Activated CD8-positive, alpha-beta T cell treated with anti-CD3 and anti-CD28 coated beads for 36 hours (primary cell): ENCODE measurements around the gene ARPP21. TPM values are rescaled to one million over a fixed set of nuclear protein-coding genes. Genes with fewer than 3 reads are reported as not detected.

Experiments used
- ATAC-seq: fragments of 200-7000 bp; cut with Tn5 transposase; one replicate; pipeline ENCODE4 v1.10.0; 2021; ENCODE audit warnings: mild to moderate bottlenecking, moderate library complexity
- CTCF ChIA-PET: fragments of 350-600 bp; sonication (Branson Sonifier 250); formaldehyde crosslinking; loops from one replicate; lab custom pipeline; 2021; ENCODE audit warnings: antibody characterized with exemption; lab: Charles Lee
- POLR2A ChIA-PET: fragments of 350-600 bp; sonication (Branson Sonifier 250); formaldehyde crosslinking; loops from one replicate; lab custom pipeline; 2021; ENCODE audit warnings: antibody characterized with exemption; lab: Charles Lee
- DNase-seq: peaks from one replicate; pipeline ENCODE4 v3.0.0-alpha.2; 2020
- H3K27ac Mint-ChIP-seq: one replicate; pipeline ENCODE4 v1.8.0; 2021; ENCODE audit warnings: mild to moderate bottlenecking, mixed read lengths
- H3K27me3 Mint-ChIP-seq: one replicate; pipeline ENCODE4 v1.8.0; 2021; ENCODE audit warnings: mixed read lengths
- H3K36me3 Mint-ChIP-seq: one replicate; pipeline ENCODE4 v1.8.0; 2021; ENCODE audit warnings: low read depth, mixed read lengths
- H3K4me1 Mint-ChIP-seq: one replicate; pipeline ENCODE4 v1.8.0; 2021; ENCODE audit warnings: low read depth, mixed read lengths
- H3K4me3 Mint-ChIP-seq: one replicate; pipeline ENCODE4 v1.8.0; 2021; ENCODE audit warnings: mild to moderate bottlenecking, moderate library complexity, mixed read lengths
- H3K9me3 Mint-ChIP-seq: one replicate; pipeline ENCODE4 v1.8.0; 2021; ENCODE audit warnings: mixed read lengths
- intact Hi-C: fragments of 100-400 bp; cut with micrococcal nuclease; formaldehyde crosslinking; loops from one replicate; pipeline ENCODE4 v1.10.0; 2022
- total RNA-seq, 2 experiments: library from RNA; stranded (reverse); gene quantifications; one replicate each; pipeline ENCODE4 v1.2.3, GENCODE V29; 2021
- TF ChIP-seq, protein P1 (sequence below): fragments of 200-600 bp; IDR thresholded peaks from one replicate; pipeline ENCODE4 v1.8.0; 2022; ENCODE audit warnings: antibody characterized with exemption, mild to moderate bottlenecking

The ARPP21 gene
- total RNA-seq, 2 experiments from 2014 or later: not detected

DNA sequence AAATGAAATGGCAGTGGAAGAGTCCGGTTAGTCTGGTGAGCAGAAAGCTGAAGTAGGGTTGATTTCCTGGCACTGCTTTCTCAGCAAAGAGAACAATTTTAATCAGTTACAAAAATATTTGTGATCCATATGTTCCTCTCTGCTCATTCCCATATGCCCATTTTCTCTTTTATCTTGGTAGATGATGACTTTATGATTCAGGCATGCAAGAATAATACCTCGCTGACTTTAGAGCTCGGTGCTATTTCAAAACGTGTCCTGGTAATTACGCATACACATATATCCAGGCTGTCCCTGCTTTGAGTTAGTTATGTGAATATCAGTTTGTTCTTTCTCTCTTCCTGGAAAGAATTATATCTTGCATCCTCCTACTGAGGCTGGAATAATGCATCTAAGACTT is 38.5 kb downstream of the ARPP21 start:
- POLR2A ChIA-PET: no interaction called here
- no peaks in the 10 kb centered on the region for H3K9me3 Mint-ChIP-seq
- H3K4me1 Mint-ChIP-seq: no peaks in the 10 kb centered on the region
- H3K36me3 Mint-ChIP-seq: no peaks in the 10 kb centered on the region
- H3K27ac Mint-ChIP-seq: no peak overlapping the region
- intact Hi-C loops: no loop called here
- CTCF ChIA-PET: no interaction called here
- TF ChIP-seq, protein P1, sequence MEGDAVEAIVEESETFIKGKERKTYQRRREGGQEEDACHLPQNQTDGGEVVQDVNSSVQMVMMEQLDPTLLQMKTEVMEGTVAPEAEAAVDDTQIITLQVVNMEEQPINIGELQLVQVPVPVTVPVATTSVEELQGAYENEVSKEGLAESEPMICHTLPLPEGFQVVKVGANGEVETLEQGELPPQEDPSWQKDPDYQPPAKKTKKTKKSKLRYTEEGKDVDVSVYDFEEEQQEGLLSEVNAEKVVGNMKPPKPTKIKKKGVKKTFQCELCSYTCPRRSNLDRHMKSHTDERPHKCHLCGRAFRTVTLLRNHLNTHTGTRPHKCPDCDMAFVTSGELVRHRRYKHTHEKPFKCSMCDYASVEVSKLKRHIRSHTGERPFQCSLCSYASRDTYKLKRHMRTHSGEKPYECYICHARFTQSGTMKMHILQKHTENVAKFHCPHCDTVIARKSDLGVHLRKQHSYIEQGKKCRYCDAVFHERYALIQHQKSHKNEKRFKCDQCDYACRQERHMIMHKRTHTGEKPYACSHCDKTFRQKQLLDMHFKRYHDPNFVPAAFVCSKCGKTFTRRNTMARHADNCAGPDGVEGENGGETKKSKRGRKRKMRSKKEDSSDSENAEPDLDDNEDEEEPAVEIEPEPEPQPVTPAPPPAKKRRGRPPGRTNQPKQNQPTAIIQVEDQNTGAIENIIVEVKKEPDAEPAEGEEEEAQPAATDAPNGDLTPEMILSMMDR: no peak
- DNase-seq (no peak), ATAC-seq (no peak)
- H3K4me3 Mint-ChIP-seq: no peak overlapping the region
- no peaks in the 10 kb centered on the region for H3K27me3 Mint-ChIP-seq

DNA sequence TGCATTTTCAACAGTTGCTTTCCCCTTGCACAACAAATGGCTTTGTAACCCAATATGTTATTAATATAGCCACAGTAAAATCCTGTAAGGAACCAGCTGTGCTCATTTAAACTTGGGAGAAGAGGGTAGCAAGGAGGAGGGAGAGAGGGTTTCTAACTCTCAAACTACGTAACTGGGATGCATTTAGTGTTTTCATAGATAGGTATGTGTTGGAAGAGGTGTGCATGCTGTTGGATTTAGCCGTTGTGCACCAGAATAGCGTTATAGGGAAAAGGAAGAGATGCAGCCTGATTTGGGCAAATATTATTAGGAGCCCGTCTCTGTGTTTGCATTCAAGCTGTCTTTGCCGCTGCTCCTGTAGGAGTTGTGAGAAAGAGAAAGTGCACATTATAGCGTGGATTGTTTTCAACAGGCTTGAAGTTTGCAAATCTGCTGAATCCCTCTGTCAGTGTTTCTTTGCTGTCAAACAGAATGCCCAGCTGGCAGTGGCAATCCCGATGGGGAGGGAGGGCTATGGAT is 39.4 kb downstream of the ARPP21 start:
- no peak for DNase-seq
- H3K4me1 Mint-ChIP-seq: no peaks in the 10 kb centered on the region
- ChIA-PET CTCF (no interaction called here), POLR2A (no interaction called here)
- intact Hi-C loops: no loop called here
- H3K27me3 Mint-ChIP-seq: no peaks in the 10 kb centered on the region
- H3K27ac Mint-ChIP-seq: no peak overlapping the region
- TF ChIP-seq, protein P1: no peak
- H3K9me3 Mint-ChIP-seq: no peaks in the 10 kb centered on the region
- no peak overlapping the region for H3K4me3 Mint-ChIP-seq
- ATAC-seq: no peak
- no peaks in the 10 kb centered on the region for H3K36me3 Mint-ChIP-seq

DNA sequence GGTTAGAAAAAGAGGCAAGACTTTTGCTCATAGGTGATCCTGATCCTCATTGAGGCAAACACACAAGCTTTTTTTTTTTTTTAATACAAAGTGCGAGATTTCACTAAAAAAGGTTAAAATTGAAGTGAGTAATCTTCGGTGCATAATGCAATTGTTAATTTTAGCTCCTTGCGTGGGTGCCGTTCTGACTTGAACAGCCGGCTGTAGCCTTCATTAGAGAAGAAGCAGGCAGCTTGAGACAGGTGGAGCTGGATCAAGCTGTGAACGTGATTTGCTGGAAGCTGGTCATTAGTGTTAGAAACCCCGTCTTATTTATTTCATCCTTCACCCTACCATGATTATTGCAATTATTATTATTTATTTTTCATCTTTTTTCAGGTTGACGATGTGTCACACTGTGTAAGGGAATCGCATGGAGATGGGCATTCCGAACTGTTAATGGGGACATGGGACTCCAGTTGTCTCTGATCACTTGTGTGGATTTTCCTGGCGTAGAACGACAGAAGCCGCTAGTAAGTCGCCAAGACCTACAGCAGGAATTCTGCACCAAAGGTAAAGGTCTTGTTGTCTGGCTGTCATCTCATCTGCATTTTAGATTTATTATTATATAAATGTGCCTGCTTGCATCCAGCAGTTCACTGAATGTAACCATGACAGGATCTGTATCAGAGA is 40.2 kb downstream of the ARPP21 start:
- no peak overlapping the region for H3K27ac Mint-ChIP-seq
- H3K4me3 Mint-ChIP-seq: no peak overlapping the region
- ATAC-seq: no peak
- POLR2A ChIA-PET: no interaction called here
- H3K36me3 Mint-ChIP-seq: no peaks in the 10 kb centered on the region
- intact Hi-C loops: no loop called here
- no peaks in the 10 kb centered on the region for H3K4me1 Mint-ChIP-seq
- CTCF ChIA-PET: no interaction called here
- TF ChIP-seq, protein P1: no peak
- no peaks in the 10 kb centered on the region for H3K27me3 Mint-ChIP-seq
- DNase-seq: no peak
- no peaks in the 10 kb centered on the region for H3K9me3 Mint-ChIP-seq

DNA sequence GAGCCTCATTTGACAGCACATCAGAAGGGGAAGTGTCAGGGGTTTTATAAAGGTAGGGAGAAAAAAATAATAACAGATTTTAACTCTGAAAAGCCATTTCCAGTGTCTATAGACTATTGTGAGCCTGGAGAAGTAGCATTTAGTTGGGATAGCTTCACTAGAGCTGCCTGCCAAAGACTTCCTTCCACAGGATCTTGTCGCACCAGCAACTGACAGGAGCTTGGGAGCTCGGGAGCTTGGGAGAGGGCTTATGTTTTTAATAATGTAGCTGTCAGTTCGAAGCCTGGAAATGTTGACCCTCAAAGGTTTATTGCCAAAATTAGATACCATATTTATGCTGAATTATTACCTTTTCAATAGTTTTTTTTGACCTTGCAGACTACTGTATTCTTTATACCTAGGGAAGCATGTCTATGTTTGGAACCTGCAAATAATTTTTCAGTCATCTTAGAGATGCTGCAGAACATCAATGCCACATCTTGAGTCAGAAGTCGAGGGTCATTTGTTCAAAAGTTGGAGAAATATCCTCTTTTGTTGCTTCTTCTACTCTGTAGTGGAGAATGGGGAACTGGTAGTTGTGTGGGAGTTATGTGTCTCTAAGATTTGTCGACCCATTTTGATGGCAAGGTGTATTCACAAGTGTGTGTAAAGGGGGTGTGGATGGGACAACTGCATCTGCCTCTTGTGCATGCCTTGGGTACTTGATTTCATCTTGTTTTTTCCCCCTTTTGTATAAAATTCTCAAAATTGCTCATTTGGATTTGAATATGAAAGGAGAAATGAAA is 41.7 kb downstream of the ARPP21 start:
- DNase-seq (no peak), ATAC-seq (no peak)
- Mint-ChIP-seq H3K36me3 (no peaks in the 10 kb centered on the region), H3K9me3 (no peaks in the 10 kb centered on the region), H3K4me1 (no peaks in the 10 kb centered on the region), H3K4me3 (no peak overlapping the region), H3K27ac (no peak overlapping the region), H3K27me3 (no peaks in the 10 kb centered on the region)
- CTCF ChIA-PET: no interaction called here
- POLR2A ChIA-PET: no interaction called here
- intact Hi-C loops: no loop called here
- TF ChIP-seq, protein P1: no peak

DNA sequence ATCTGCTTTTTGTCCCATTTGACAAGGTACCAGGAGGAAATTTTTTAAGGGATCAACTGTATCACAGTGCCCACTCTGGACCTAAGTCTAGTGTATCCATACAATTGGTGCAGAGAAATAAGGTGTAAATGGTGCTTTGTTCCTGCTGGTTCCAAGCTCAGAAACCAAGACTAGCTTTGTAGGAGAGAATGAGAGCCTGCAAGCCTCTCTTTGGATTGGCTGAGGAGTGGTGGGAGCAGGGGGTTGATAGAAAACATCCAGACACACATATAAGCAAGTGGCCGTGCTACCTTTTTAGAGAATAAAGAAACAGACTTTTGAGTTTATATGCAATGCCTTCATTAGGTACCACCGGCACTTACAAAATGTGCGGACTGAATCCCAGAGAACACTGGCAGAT is 45.8 kb downstream of the ARPP21 start:
- CTCF ChIA-PET: no interaction called here
- H3K4me3 Mint-ChIP-seq: no peak overlapping the region
- no peaks in the 10 kb centered on the region for H3K27me3 Mint-ChIP-seq
- H3K36me3 Mint-ChIP-seq: no peaks in the 10 kb centered on the region
- no peaks in the 10 kb centered on the region for H3K9me3 Mint-ChIP-seq
- no peak overlapping the region for H3K27ac Mint-ChIP-seq
- no peak for ATAC-seq
- TF ChIP-seq, protein P1: no peak
- intact Hi-C loops: no loop called here
- no peaks in the 10 kb centered on the region for H3K4me1 Mint-ChIP-seq
- POLR2A ChIA-PET: no interaction called here
- no peak for DNase-seq
